ENCODE measurements around the gene HSPA12A.

- TF ChIP-seq CTCF (IDR thresholded peaks at IDR 0.05 in 4 of 5, conservative IDR thresholded peaks at IDR 0.05 in 1 of 5) = no peak
- TF ChIP-seq POLR2A (IDR thresholded peaks at IDR 0.05) = no peak
Measured at GRCh38 chr10:116712989-116713543, 29.3 kb downstream of the HSPA12A start.
